Cortex of kidney (tissue), 1 donor: ENCODE measurements around the gene AP3D1.
A peak's percentile ranks its signal among the peaks of the same experiment; 100 is the strongest.
"Not testable (repeated sequence)": the region's sequence is repeated elsewhere in the genome, so short reads cannot be mapped to it uniquely, and the experiment has no call there.

Source experiments
- DNase-seq: peaks from one replicate; lab custom pipeline; 2025; lab: John Stamatoyannopoulos, UW

AP3D1 gene

DNA sequence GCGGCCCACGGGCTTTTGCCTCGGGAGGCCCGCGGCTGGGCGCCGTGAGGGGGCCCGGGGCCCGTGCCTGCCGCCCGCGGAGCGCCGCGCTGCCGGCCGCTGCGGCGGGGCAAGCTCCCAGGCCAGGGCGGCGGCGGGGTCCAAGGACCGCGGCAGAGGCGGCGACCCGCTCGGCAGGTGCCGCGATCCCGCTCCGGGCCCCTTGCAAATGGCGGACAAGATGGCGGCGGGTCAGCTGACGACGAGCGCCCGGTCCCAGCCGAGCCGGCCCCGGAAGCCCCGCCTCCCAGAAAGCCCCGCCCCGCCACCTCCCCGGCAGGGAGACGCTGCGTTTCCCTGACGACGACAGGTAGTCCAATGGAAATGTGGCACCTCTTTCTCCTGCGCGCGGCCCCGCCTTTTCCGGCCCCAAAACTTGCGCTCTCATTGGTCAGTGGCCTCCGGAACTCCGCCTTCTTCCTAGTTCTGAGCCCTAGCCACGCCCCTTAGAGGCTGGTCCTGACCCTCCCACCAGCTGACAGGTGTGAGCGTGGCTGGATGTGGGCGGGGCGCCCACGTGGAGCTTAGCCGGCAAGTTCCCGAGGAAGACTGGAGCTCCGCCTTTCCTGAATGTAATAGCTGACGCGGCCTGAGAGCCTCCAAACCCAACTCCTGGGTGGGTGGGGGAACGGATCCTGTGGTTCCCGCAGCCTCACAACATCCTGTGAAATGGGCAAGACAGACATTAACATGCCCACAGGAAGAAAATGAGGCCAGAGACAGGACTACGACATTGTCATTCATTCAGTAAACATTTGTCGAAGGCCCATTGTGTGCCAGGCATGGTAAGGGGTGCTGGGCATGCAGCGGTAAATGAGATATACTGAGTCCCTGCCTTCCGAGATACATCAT lies at the start of gene AP3D1:
AP3D1 (minus strand) TSS at position 228 of the 891 bp plus-strand sequence. CDS start 232 bp downstream, outside the sequence.
- peak; percentile 83 for DNase-seq

DNA sequence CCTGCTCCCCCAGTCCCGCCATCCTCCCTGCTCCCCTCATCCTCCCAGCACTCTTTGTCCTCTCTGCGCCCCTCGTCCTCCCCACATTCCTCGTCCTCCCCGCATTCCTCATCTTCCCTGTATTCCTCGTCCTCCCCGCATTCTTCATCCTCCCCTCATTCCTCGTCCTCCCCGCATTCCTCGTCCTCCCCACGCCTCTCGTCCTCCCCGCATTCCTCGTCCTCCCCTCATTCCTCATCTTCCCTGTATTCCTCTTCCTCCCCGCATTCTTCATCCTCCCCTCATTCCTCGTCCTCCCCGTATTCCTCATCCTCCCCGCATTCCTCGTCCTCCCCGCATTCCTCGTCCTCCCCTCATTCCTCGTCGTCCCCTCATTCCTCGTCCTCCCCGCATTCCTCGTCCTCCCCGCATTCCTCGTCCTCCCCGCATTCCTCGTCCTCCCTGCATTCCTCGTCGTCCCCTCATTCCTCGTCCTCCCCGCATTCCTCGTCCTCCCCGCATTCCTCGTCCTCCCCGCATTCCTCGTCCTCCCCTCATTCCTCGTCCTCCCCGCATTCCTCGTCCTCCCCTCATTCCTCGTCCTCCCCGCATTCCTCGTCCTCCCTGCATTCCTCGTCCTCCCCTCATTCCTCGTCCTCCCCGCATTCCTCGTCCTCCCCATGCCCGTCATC lies 49.4 kb upstream of the AP3D1 start:
- DNase-seq = not testable (repeated sequence)

DNA sequence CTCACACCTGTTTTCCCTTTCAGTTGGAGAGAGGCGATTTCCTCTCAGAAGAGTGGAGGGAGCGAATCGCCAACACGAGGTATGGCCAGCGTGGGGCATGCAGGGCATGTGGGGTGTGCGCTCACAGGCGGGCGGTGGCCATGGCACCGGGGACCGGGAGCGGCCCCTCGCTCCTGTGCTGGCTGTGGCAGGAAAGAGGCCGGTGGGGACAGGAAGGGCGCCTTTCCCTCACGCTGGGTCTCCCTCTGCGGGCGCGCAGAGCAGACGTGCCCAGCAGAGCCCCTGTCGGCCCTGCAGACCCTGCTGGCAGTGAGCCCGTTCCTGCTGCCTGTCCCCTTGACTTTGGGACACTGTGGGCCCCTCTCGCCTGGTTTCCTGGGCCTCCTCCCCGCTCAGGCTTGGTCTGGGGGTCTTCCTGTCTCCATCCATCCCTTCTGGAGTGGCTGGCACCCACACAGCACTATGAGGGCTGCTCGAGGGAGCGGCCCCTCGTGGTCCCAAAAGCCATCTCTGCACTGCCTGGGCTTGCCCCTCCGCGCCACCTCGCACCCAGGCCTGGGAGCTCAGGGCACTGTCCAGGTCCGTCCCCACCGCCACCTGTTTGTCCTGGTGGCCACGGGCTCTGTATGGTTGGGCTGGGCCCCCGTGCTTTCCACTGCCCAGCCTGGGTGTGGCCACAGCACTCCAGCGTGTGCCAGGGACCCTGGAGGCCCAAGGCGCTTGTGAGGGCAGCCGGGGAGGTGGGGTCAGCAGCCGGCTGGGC lies 48.7 kb upstream of the AP3D1 start:
- DNase-seq = no peak

GRCh38 chr19:2199215-2199614 lies 47.8 kb upstream of the AP3D1 start:
- DNase-seq = no peak

- DNase-seq = no peak
These were observed 47.0 kb upstream of the AP3D1 start for GRCh38 chr19:2198317-2198716.

- DNase-seq = no peak
These were observed 45.9 kb upstream of the AP3D1 start for GRCh38 chr19:2197270-2197669.

- DNase-seq = no peak
These were observed 44.5 kb upstream of the AP3D1 start for GRCh38 chr19:2195914-2196313.

DNA sequence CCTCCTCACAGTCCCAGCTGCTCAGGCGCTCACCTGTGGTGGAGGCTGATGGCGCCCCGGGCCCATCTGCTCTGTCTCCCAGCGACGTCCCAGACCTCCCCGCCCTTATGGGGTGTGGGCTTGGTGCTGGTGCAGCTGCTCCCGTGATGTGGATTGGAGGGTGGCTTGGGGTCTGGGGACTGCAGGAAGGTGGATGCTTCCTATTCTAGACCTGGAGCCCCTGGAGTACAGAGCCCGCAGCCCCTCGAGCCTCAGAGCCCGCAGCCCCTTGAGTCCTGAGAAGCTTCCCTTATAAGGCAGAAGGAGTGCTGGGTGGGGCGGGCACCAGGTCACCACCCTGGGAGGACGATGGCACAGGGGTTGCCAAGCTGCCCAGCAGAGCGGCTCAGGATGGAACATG lies 44.0 kb upstream of the AP3D1 start:
- DNase-seq = no peak

GRCh38 chr19:2194513-2195078 lies 43.2 kb upstream of the AP3D1 start:
- no peak for DNase-seq

DNA sequence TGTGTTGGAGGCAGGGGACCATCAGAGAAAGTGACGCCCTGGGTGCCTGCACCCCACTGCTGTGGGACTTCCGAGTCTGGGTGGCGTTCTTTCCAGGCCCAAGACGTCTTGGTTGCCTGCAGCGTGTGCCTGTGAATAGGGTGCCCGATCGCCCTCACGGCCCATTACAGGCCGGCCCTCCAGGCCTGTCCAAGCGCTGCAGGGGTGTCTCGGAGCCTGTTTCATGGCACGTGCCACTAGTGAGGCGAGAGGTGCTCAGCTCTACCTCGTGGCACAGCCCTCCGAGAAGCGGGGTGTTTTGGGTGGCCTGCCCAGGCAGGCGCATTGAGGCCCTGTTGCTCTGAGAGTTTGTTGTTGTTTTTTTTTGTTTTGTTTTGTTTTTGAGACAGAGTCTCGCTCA lies 42.4 kb upstream of the AP3D1 start:
- no peak for DNase-seq

- DNase-seq = no peak
These were observed 41.5 kb upstream of the AP3D1 start for GRCh38 chr19:2192862-2193261.

DNA sequence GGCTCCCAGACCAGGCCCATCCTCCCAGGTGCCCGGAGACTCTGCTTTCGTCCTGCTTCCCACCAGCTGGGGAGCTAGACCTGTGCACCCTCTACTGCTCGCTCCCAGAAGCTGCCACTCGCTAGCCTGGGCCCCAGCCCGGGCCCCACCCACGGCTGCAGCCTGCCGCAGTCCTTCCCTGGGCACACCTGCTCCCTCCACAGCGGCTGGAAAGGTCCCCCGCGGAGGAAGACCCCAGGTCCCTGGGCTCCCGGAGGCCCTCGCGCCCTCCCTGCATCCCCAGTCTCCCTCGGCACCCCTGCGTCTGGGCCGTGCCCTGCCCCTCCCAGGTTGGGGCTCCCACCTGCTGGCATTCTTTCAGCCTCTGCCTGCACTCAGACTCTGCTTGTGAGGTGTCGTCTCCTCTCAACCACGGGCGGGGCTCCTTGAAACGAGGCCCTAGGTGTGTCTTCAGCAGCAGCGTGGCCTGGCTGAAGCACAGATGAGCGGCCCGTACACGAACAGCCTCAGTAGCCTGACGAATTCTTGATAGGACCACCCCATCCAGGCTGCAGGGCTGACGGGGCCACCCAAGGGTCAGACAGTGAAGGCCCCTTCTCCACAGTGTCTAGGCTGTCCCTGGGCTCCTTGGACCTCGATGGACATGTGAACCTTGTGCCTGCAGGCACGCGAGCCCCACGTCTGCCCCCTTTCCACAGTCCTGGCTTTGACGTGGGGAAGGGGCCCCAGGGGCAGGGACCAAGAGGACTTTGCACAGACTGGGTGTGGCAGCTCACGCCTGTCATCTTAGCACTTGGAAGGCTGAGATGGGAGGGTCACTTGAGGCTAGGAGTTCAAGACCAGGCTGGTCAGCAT lies 40.3 kb upstream of the AP3D1 start:
- no peak for DNase-seq

DNA sequence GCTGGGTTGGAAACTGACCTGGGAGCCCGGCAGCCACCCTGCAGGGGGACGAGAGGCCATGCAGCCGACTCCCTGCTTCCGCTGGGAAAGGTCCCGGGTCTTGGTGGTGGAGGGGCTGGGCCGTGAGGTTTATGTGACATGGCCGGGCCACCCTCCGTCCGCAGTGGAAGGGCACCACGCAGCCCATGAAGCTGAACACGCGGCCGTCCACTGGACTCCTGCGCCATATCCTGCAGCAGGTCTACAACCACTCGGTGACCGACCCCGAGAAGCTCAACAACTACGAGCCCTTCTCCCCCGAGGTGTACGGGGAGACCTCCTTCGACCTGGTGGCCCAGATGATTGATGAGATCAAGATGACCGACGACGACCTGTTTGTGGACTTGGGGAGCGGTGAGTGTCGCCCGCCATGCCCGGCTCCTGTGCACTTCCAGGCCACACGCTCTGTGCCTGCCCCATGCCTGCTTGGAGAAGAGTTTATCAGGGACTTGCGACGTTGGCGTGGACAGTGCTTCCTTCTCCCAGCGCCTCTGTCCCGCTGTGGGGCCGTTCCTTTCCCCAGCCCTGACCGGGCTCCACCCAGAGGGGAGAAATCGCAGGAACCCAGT lies 39.6 kb upstream of the AP3D1 start:
- no peak for DNase-seq

DNA sequence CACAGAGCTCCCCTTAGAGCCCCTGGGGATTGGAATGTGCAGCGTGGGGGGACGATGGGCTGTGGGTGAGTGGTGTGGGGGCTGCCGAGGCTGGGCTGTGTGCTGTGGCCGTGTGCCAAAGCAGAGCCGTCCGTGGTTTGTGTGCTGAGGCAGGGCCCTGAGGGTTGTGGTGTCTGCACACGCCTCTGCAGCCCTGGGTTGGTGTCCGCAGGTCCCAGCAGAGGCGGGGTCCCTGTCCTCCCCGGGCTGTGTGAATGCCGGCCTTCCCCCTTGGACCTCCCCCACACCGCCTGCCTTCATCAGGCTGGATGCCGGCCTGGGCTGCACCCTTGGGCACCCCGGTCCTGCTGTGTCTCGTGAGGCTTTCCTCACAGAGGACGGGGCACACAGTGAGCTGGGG lies 38.5 kb upstream of the AP3D1 start:
- no peak for DNase-seq

DNA sequence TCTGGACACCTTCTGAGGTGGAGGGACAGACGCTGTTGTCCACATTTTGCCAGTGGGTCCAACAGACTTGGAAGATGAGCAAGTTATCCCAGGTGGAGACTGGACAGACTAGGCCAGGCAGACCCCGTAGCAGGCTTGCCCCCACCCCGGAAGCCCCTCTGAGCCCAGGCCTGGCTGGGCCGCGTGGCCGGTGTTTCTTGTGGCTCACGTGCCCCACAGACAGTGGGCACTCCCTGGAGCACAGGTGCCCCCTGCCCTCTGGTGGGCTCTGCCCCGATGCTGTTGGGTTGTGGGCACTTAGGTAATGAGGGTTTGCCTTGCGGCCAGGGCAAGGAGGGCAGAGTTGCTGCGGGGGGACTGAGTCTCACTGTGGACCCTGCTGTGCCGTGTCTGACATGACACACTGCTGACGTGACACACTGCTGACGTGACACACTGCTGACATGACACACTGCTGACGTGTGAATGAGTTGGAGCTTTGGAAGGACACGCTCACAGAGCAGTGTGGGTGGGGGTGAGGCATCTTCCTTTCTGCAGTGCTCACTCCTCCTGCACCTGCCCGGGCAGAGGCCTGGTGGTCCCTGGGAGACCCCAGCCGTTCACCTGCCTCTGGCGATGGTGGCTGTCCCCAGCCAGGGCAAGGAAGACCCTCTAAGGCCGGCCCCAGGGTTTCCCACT lies 37.5 kb upstream of the AP3D1 start:
- DNase-seq = no peak

DNA sequence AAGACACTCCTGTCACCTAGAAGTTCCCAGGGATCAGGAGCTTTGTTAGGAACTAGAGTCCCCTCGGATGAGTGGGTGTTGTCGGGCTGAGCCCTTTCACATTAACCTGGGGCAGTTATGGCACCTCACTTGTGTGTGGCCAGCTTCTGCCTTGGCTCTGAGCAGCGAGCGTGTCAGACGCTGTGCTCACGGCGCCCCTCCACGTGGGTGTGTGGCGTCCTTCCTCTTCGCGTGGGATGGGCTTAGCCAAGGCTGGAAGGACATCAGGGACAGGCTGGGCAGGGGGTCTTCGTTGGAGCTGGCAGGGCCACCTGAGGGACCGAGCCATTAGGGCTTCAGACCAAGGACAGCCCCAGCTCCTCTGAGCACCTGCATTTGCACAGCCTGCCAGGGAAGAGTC lies 35.8 kb upstream of the AP3D1 start:
- DNase-seq = no peak

GRCh38 chr19:2186071-2186846 lies 34.9 kb upstream of the AP3D1 start:
- no peak for DNase-seq

DNA sequence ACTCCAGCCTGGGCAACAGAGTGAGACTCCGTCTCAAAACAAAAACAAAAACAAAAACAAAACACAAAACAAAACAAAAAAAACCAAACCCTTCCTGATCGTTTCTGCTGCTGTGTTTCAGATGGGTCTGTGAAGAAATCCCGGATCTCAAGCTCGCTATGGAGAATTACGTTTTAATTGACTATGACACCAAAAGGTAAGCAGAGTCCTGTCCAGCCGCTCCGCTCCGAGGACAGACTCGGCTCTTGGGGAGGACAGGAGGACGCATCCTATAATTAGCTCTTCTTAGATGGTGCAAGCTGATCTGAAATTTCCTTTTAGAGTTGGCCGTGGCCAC lies 34.3 kb upstream of the AP3D1 start:
- DNase-seq = no peak

DNA sequence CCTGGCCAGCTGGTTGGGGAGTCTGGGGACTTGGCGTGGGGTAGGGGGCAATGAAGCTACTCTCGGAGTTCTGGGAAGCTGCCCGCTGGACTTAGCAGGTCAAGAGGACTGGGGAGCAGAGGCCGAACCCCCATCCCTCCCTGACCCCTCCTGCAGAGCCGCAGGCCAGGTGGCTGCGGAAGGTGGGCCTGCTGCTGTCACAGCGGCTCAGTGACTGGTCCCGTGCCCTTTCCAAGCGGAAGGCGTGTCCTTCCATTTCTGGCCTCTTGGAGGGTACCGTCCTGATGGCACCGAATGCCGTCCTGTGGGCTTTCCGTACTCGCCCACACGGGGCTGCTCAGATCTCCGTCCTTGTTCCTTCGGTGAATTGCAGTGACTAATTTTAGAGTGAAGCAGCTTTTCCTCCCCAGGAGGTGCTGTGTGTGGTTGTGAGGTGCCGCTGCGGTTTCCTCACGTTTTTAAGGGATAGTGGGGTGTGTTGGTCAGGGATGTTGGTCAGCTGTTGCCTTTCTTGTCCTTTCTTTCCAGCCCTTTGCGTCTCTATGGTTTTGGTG lies 33.1 kb upstream of the AP3D1 start:
- no peak for DNase-seq
